ENCODE measurements around the gene CAMTA1.
A peak's percentile ranks its signal among the peaks of the same experiment; 100 is the strongest.

Gene CAMTA1

DNA sequence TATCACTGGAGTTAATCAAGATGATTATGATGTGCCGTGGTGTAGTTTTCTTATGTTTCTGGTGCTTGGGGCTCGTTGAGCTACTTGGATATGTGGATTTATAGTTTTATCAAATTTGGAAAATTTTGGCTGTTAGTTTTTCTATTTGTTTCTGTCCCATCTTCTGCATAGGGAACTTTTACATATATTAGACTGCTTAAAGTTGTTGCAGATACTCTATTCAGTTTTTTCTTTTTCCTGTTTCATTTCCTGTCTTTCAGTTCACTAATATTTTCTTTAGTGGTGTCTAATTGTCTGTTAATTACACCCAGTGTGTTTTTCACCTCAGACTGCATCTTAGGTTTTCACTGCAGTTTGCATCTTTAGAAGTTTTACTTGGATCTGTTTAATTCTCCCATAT lies 247.7 kb downstream of the CAMTA1 start:
- TF ChIP-seq Cebpa-rat (IDR thresholded peaks at IDR 0.05): no peak
- Histone ChIP-seq H3K4me3 (no peak overlapping the region), H3K27me3 (no peaks in the 10 kb centered on the region), H3K9ac (no peak overlapping the region), H3K27ac (no peak overlapping the region), H3K4me2 (no peak overlapping the region), H3K9me3 (peaks cover 24% of the 10 kb centered on the region; the same call in 1 of the 2 replicates), H4K20me1 (no peaks in the 10 kb centered on the region), H3K4me1 (no peaks in the 10 kb centered on the region), H3K36me3 (no peaks in the 10 kb centered on the region)

DNA sequence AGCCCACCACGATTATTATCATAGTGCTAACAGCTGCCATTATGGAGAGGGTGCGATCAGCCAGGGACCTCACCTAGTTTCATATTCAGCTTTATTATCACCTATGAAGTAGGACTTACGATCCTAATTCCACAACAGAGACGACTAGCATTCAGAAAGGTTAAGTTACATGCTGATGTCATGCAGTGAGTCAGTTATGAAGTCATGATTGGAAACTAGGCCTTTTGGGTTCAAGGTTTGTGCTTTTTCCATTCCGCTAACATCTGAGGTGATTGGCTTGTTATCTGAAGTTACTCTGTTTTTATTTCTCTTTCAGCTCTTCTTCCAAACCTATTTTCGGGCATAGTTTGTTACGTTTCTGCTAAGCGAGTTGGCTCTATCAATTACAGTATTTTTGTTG lies 251.1 kb downstream of the CAMTA1 start:
- Histone ChIP-seq H4K20me1 (no peaks in the 10 kb centered on the region), H3K27me3 (no peaks in the 10 kb centered on the region), H3K27ac (no peak overlapping the region), H3K36me3 (no peaks in the 10 kb centered on the region), H3K4me1 (no peaks in the 10 kb centered on the region), H3K4me2 (no peak overlapping the region), H3K9me3 (peaks cover 23% of the 10 kb centered on the region; the same call in 1 of the 2 replicates), H3K9ac (no peak overlapping the region), H3K4me3 (no peak overlapping the region)
- no peak for TF ChIP-seq Cebpa-rat (IDR thresholded peaks at IDR 0.05)

DNA sequence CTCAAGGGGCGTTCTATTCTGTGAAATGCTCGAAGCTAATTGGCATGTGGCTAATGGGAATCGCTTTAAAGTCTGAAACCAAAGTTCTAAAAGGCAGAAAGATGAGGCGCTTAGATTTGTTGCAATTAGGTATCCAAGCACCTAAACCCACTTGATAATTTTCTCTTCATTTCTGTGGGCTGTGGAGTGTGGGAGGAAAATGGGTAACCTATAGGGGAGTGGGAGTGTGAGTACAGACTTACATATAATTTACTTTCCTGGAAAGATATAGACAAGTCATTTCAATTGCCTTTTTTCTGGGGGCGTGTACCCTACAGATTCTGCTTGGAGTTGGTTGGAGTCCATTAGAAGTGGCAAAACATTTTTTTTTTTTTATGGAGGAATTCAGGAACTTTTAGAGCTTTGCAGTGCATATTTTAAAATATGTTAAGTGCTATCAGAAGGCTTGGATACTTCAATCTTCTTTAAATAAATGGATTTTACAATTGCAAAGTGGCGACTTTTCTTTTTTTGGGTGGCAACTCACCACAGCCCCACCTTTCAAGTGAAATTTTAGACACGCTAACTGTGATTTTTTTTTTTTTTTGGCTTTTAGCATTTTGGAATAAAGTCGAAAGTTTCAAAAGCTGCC lies 254.5 kb downstream of the CAMTA1 start:
- H3K4me3 ChIP-seq: no peak overlapping the region
- H3K27ac ChIP-seq: no peak overlapping the region
- H3K9ac ChIP-seq: no peak overlapping the region
- TF ChIP-seq Cebpa-rat (IDR thresholded peaks at IDR 0.05): no peak
- H3K9me3 ChIP-seq: no peaks in the 10 kb centered on the region
- no peak overlapping the region for H3K4me2 ChIP-seq
- H4K20me1 ChIP-seq: no peaks in the 10 kb centered on the region
- H3K27me3 ChIP-seq: no peaks in the 10 kb centered on the region
- no peaks in the 10 kb centered on the region for H3K36me3 ChIP-seq
- no peaks in the 10 kb centered on the region for H3K4me1 ChIP-seq

DNA sequence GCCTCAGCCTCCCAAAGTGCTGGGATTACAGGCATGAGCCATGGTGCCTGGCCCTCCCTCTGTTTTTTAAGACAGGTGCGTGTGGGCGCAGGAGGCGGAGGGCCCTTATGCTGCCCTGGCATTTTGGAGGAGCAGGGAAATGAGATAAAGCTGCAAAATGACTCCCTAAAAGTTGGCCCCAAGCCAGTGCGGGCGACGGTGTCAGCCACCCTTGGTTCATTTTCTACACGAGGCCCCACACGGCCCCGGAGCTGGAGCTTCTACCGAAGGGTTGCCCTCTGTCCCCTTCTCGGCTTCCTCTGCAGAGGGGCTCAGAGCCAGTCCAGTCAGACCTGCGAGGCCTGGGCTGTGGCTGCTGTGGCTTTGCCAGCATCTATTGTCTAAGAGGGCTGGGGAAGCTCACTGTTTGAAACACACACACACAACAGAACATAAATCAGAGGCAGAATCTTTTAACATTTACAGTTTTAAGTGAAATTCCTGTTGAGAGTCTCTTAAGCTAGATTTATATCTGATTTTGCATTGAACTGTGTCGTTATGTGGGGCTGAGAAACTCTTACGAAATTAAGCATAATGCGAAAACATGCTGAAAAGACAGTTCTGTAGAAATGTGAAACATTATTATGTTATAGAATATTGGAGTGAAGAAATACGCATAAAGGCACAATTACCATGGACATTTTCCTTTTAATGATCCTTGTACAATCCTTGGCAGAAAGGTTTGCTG lies 255.9 kb downstream of the CAMTA1 start:
- peaks cover 6% of the 10 kb centered on the region for H3K4me1 ChIP-seq
- H3K4me2 ChIP-seq: no peak overlapping the region
- no peak overlapping the region for H3K4me3 ChIP-seq
- H4K20me1 ChIP-seq: no peaks in the 10 kb centered on the region
- H3K9ac ChIP-seq: no peak overlapping the region
- no peak overlapping the region for H3K27ac ChIP-seq
- H3K9me3 ChIP-seq: no peaks in the 10 kb centered on the region
- H3K36me3 ChIP-seq: no peaks in the 10 kb centered on the region
- TF ChIP-seq Cebpa-rat (IDR thresholded peaks at IDR 0.05): no peak
- H3K27me3 ChIP-seq: no peaks in the 10 kb centered on the region

DNA sequence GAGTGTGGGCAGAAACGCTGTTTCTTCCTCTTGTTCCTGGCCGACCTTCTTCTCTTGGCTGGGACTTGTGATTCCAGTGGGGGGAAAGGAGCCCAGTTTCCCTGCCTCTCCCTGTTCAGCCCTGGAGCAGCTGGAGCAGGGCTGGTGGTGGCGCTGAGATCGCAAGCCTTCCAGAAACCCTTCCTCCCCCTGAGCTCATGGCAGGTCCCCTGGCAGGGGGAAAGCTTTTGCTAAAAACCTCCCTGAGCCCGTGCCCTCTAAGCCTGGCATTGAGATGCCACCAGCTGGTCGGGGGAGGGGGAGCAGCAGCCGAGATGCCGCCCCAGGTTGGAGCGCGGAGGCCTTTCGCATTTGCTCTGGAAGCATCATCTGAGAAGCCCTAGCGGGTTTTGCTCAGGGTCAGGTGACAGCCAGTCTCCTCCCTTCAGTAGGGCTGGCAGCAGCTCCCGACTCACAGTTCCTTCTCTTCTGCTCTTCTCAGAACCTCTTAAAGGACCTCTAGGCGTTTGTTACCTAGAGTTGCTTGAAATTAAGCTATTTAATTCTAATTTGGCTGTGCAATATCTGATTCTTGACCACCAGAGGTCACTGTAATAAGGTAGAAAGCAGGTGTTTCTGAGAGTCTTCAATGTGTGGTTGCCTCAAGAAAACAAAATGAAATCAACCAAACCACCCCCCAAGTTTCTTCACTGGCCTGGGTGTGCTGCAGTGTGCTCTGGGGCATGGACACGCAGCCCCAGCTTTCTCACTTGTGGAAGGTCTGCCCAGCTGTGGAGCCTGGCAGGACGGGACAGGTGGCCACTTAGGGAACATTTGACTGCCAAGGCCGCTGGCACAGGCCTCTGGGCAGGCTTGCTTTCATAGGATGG lies 257.3 kb downstream of the CAMTA1 start:
- Histone ChIP-seq H4K20me1 (peaks cover 5% of the 10 kb centered on the region; the same call in 1 of the 2 replicates), H3K4me2 (no peak overlapping the region), H3K36me3 (no peaks in the 10 kb centered on the region), H3K4me3 (no peak overlapping the region), H3K27me3 (no peaks in the 10 kb centered on the region), H3K9ac (no peak overlapping the region), H3K9me3 (no peaks in the 10 kb centered on the region), H3K27ac (no peak overlapping the region), H3K4me1 (peaks cover 20% of the 10 kb centered on the region)
- no peak for TF ChIP-seq Cebpa-rat (IDR thresholded peaks at IDR 0.05)

DNA sequence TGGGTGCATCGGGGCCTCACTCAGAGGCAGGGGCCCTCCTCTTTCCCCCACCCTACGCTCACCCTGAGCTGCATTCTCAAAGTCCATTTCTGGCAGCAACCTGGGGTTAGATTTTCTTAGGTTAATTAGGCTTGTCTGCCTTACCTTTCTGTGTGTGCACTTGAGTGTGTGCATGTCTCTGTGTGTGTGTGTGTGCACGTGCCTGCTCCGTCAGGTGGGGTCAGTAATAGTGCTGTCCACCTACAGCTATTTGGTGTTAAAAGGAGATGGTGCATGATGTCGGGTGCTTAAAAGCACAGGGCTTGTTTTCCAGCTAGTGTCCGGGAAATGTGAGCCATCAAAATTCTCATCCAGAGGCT lies 257.9 kb downstream of the CAMTA1 start:
- Histone ChIP-seq H3K27ac (no peak overlapping the region), H4K20me1 (peaks cover 5% of the 10 kb centered on the region; the same call in 1 of the 2 replicates), H3K4me2 (no peak overlapping the region), H3K9me3 (no peaks in the 10 kb centered on the region), H3K4me3 (no peak overlapping the region), H3K4me1 (peaks cover 21% of the 10 kb centered on the region), H3K27me3 (no peaks in the 10 kb centered on the region), H3K9ac (no peak overlapping the region), H3K36me3 (no peaks in the 10 kb centered on the region)
- no peak for TF ChIP-seq Cebpa-rat (IDR thresholded peaks at IDR 0.05)

DNA sequence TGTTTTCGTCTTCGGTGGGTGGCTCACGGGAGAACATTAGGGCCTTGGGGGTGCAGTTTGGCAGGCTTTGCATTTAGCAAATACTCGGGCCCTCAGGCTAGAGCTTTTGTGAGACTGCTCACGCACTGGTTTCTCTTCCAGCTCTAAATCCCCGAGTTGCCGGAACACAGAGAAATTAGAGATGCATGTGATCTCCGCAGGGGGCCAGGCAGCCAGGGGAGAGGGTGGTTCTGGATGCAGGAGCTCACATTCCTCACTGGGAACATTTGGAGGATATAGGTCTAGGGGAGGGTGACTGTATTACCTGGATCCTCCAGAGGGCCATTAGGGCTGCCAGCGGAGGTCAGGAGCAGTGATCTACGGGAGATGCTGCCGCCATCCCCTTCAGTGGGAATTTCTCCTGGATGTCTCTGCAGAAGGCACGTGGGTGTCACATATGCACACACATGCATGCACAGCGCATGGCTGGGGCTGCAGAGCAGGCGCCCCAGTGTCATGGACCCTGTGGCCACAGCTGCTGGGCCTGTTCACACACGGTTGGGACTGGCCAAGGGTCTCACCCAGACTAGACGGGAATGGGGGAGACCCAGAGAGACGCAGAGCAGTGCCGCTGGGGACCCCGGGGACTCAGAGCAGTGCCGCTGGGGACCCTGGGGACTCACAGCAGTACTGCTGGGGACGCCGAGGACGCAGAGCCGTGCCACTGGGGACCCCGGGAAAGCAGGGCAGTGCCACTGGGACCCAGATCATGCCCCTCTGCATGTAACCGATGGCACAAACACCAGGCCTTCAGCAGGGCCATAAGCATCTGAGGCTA lies 258.7 kb downstream of the CAMTA1 start:
- Histone ChIP-seq H3K36me3 (no peaks in the 10 kb centered on the region), H3K9me3 (no peaks in the 10 kb centered on the region), H3K27me3 (no peaks in the 10 kb centered on the region), H3K27ac (no peak overlapping the region), H4K20me1 (peaks cover 5% of the 10 kb centered on the region; the same call in 1 of the 2 replicates), H3K4me3 (no peak overlapping the region), H3K9ac (no peak overlapping the region), H3K4me1 (peaks cover 21% of the 10 kb centered on the region), H3K4me2 (no peak overlapping the region)
- no peak for TF ChIP-seq Cebpa-rat (IDR thresholded peaks at IDR 0.05)

DNA sequence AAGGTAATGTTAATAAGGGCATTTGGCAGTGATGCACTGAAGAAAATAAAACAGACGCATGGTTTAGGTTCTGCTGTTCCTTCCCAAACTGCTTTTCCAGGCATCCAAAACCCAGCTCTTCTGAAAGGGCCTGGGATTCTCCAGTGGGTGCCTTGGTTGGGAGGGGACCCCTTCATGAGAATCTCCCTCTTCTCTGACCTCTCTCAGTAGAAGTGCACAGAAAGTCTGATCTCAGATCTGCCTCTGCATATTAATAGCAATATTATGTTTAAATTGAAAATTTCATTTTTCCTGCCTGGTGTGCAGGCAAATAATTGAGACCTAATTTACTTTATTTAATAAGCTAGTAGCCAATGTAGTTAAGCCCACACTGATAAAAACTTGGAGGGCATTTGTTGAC lies 260.6 kb downstream of the CAMTA1 start:
- Histone ChIP-seq H3K9me3 (no peaks in the 10 kb centered on the region), H4K20me1 (peaks cover 5% of the 10 kb centered on the region; the same call in 1 of the 2 replicates), H3K9ac (no peak overlapping the region), H3K27ac (no peak overlapping the region), H3K36me3 (no peaks in the 10 kb centered on the region), H3K4me2 (peak overlapping the region; percentile 36), H3K4me3 (no peak overlapping the region), H3K4me1 (peaks cover 21% of the 10 kb centered on the region), H3K27me3 (no peaks in the 10 kb centered on the region)
- no peak for TF ChIP-seq Cebpa-rat (IDR thresholded peaks at IDR 0.05)

DNA sequence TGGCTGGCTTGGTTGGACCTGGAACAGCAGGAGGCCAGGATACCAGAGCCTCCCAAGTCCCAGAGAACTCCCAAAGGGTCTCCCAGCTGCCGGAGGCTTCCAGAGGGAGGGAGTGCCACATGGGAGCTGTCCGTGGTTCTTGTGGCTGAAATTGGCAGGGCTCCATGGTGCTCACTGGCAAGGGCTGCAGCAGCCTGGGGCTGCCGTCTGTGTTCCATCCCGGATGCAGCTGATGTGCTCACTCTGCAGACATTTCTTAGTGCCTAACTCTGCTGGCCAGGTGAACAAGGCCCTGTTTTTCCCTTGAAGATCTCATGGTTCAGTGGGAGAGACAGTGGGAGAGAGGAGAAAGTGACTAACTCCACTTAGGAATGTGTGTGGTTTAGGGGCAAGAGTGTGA lies 261.1 kb downstream of the CAMTA1 start:
- H4K20me1 ChIP-seq: peaks cover 5% of the 10 kb centered on the region; the same call in 1 of the 2 replicates

More for the DNA sequence above, 261.1 kb downstream of the CAMTA1 start:
- TF ChIP-seq Cebpa-rat (IDR thresholded peaks at IDR 0.05): no peak
- H3K9me3 ChIP-seq: no peaks in the 10 kb centered on the region
- no peaks in the 10 kb centered on the region for H3K27me3 ChIP-seq
- peaks cover 21% of the 10 kb centered on the region for H3K4me1 ChIP-seq
- H3K4me3 ChIP-seq: no peak overlapping the region
- peak overlapping the region; percentile 36 for H3K4me2 ChIP-seq
- no peak overlapping the region for H3K9ac ChIP-seq
- H3K27ac ChIP-seq: no peak overlapping the region
- H3K36me3 ChIP-seq: no peaks in the 10 kb centered on the region
